GM18519 (cell line): ENCODE results near the gene WHRN.

ENCODE experiments used
- ATAC-seq: cut with Tn5 transposase; IDR thresholded peaks from one replicate; pipeline ENCODE4 v1.9.1; 2021; ENCODE audit warnings: mild to moderate bottlenecking, moderate library complexity; ENCODE audit not compliant: unreplicated experiment, low FRiP score

The WHRN gene

DNA sequence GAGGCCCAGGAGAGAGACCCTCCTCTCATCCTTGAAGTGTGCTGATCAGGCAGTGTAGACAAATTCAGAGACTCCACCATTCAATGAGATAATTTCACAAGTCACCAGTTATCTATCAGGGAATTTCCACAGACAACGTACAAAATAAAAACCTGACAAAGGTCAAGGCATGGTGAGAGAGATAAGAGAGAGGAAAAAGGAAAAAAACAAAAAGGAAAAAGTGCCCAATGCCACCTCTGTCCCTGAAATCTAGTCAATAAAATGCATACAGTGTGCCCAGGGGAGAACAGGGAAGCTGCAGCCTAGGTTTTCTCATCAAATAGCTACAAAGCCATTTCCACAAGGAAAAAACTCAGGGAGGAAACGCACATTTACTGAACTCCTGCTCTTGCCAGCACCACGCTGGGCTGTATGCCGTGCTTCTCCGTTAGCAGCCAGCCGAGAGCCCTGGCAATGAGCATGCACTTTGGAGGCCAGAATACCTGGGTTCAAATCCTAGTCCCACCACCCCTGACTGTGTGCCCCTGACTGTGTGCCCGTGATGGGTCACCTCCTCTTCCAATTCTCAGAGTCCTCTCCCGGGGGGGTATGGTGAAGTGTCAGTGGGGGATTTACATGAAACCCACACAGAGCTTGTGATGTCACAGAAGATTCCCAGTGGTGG, 11.6 kb downstream of the WHRN start:
- no peak for ATAC-seq

DNA sequence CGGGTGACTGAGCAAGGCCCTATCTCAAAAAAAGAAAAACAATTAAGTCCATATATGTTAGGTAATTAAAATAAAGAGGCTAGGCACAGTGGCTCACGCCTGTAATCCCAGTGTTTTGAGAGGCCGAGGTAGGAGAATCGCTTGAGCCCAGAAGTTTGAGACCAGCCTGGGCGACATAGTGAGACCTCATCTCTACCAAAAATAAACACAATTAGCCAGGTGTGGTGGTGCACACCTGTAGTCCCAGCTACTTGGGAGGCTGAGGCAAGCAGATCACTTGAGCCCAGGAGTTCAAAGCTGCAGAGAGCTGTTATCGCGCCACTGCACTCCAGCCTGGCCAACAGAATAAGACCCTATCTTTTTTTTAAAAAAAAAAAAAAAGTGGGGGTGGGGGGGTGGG, 12.3 kb downstream of the WHRN start:
- ATAC-seq: no peak

DNA sequence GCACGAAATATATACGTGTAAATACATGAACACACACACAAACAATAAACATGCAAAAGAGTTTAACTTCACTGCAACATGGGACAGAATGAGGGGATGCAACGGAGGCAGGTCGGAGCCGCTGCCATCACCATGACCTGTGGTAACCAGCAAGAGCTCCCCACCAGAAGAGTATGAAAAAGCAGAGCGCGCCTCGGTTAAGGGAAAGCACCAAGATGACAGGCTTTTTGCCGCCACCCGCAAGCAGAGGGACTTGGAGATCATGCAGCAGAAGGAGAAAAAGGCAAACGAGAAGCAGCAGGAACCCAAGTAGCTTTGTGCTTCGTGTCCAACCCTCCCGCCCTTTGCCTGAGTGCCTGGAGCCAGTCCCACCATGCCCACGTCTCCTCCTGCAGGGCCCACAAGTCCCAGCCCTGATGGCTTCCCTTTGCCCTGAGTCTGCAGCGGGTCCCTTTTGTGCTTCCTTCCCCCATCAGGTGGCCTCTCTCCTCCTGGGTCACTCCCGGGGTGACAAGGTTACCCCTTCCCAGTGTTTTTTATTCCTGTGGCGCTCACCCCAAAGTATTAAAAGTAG, 13.8 kb downstream of the WHRN start:
- ATAC-seq: no peak

GRCh38 chr9:114489928-114490327, 15.3 kb downstream of the WHRN start:
- no peak for ATAC-seq

DNA sequence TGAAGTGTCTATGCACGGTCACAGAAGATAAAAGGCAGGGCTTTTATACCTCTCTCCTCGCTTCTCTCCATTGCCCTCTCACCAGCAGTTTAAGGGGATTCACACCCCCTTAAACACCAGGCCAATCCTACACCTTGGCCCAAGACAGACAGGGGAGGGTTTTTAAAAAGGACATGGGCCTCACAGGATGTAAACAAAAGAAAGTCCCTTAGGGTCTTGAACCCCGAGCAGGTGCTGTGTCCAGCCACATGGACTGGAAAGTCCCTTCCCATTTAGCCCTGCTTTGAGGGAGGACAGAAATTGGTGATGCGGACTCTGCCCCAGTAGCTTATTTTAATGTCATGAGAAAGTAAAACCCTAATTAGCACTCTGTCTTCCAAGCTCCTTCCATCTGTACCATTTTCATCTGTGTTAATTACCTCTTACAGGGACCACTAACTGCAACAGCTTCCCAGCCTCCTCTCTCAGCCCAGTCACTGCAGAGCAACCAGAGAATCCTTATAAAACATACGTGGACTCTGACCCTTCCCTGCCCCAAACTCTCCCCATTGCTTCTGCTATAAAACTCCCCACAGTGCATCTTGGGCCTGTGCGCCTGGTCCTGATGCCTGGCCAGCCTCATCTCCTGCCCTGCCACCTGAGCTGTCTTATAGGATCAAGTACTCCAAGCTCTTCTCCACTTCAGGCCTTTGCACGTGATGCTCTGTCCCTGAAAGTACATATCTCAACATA, 16.7 kb downstream of the WHRN start:
- no peak for ATAC-seq

GRCh38 chr9:114487607-114488300, 17.5 kb downstream of the WHRN start:
- peak; percentile 44 for ATAC-seq

DNA sequence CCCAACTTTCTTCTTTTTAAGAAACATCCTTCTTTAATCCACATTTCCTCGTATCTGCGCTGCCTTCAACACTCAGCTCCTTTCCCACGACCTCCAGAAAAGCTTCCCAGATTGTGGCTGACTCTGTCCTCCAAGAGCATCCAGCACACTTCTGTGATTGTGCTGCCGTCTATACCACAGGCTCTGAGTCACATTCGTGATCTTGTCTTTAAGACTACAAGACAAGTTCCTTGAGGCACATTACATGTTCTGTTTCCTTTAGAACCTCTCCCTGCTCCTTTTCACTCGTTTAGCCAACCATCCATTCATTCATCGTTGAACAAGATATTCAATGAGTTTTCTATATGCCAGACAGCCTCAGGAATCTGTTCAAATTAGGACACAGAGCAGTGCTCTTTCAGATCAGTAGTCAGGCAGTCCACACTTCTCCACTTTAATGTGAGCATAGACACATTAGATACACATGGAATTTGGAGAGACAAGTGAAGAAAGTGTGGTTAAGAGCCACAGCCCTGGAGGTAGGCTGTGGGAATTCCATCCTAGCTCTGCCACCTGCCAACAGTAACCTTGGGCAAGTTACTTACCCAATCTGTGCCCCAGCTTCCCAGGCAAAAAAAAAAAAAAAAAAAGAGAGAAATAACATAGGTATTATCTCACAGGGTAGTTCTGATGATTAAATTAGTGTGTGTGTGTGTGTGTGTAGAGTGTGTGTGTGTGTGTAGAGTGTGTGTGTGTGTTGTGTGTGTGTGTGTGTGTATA, 18.9 kb downstream of the WHRN start:
- no peak for ATAC-seq

GRCh38 chr9:114484854-114485443, 20.3 kb downstream of the WHRN start:
- ATAC-seq: no peak

DNA sequence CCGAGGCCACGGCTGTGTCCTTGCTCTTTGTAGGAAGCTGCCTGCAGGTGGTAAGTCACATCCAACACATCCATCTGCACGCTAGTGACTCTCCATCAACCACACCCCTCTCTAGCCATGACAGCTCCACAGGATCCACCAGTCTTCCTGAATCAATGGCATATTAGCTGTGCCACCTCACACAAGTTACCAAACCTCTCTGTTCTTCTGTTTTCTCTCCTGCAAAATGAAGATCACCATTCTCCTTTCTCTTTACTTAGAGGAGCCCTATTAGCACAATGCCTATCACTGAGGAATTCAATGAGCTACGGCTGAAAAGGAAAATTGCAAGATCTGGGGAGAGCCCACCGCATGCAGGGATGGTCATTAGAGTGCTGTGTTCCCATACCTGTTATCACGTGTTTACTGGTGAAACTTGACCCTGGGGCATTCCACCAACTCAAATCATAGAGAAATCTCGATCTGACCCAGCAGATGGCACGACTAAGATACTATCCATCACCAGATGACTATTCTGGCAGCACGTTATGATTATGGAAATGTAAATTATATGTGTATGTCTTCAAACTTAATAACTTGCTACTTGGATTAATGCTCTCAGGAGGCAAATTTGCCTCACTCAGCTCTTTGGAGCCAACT, 20.9 kb downstream of the WHRN start:
- ATAC-seq: no peak

- no peak for ATAC-seq
Observed at GRCh38 chr9:114483499-114483898, 21.8 kb downstream of the WHRN start.

GRCh38 chr9:114482593-114482992, 22.7 kb downstream of the WHRN start:
- no peak for ATAC-seq

DNA sequence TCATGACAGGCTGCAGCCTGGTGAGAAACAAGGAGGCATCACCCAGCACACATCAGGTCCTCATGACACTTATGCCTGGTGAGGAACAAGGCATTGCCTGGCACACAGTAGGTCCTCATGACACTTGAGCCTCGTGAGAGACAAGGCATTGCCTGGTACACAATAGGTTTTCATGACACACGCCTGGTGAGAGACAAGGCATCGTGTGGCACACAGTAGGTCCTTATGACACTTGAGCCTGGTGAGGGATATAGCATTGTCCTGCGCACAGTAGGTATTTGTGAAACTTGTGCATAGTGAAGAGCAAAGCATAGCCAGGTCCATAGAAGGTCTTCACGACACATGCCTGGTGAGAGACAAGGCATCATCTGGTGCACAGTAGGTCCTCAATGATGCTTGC, 23.5 kb downstream of the WHRN start:
- no peak for ATAC-seq

DNA sequence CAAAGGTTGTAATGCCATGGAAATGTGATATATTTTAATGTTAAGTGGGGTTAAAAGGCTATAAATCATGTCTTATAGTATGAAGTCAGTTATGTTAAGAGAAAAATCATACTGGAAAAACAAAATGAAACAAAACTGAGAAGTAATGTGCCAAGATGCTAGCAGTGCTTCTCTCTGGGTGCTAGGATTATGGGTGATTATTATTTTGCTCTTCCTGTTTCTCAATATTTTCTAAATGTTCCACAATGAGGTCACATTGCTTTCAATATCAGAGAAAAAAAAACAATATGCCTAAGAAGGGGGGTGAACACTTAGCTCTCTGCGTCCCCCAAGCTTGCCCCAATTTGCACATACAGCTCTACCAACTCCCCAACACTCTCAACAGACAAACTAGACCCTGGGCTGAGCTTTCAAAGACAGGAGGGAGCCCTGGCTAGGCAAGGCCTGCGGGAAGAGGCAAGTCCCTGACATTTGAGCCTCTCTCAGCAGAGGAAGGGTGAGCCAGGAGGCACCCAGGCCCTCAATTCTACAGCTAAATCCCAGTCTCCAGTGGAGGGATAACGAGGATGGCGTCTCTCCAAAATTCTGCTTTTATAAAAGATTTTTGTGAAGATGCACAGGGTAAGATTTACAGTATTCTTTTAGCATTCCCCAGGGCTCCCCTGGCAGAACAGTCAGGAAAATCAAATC, 24.4 kb downstream of the WHRN start:
- no peak for ATAC-seq

DNA sequence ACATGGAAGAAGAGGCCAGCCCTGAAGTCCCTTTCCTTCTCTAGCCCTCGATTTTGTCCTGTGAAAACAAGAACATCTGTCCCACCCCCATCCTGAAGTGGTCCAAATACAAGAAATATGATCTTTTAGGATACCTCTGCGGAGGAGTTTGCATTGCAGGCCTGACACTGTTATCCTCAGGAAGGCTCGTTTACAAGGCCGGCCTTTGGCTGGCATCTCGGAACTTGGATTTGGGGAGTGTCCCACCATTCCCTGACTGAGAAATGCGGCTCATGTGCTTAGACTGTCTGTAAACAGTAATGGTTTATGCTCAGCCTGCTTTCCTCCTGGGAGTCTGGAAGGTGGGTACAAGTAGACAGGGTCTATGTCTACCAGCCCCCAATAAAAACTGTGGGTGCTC, 26.4 kb downstream of the WHRN start:
- no peak for ATAC-seq

DNA sequence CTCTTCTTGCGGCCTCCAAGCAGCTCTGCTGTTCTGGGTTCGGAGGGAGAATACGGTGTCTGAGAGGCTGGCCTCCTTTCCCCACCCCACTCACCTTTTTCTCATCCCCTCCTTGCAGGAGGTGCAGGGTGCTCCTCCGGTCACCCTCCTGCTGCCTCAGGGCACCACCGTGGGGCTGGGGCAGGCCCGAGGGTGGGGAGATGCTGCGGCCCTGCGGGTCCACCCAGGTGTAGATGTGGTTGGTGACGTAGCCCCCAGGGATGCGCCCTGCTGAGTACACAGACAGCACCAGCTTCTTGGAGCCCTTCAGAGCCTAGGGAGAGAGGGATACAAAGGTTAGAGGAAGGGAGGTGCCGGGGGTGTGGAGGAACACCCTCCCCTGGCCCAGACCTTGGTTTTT, 26.8 kb downstream of the WHRN start:
- ATAC-seq: no peak

DNA sequence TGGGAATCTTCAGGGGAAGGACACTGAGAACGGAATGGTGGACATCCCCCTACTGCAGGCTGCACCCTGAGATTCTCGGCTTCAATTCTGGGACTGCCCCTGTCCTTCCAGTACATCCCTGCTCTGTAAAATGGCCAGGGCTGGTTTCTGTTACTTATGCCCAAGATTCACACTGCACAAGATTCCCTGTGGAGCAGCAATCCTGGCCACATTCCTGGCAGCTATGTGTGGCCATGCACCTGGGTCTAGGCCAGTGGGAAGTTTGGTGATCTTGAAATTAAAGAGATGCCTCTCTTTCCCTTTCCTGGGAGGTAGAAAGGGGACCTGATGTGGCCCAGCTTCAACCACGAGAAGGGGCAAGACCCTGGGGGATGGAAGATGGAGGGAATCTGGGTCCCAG, 27.6 kb downstream of the WHRN start:
- ATAC-seq: no peak

DNA sequence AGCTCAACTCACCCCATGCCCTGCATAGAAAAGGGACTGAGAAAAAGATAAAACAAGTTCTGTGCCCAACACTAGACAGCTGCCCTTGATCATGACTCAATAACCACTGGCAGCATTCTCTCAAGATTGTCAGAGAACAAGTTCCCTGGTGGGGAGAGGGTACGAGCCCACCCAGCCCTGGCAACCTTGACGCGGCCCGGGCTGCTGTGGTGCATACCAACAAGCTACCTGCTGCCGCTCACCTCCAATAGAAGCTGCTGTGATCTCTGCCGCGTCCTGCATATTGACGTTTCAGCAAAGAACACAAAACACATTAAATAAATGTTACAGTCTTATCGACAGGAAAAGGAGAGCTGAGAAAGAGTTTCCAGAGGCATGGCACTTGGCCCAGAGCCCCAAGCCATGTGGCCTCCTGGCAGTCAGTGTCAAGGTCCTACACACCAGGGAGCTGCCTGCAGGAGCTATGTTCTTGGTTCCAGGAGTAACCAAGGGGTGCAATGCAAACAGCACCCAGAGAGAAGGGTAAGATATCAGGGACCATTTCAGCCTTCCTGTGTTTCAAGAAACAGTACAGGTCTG, 28.3 kb downstream of the WHRN start:
- ATAC-seq: no peak

DNA sequence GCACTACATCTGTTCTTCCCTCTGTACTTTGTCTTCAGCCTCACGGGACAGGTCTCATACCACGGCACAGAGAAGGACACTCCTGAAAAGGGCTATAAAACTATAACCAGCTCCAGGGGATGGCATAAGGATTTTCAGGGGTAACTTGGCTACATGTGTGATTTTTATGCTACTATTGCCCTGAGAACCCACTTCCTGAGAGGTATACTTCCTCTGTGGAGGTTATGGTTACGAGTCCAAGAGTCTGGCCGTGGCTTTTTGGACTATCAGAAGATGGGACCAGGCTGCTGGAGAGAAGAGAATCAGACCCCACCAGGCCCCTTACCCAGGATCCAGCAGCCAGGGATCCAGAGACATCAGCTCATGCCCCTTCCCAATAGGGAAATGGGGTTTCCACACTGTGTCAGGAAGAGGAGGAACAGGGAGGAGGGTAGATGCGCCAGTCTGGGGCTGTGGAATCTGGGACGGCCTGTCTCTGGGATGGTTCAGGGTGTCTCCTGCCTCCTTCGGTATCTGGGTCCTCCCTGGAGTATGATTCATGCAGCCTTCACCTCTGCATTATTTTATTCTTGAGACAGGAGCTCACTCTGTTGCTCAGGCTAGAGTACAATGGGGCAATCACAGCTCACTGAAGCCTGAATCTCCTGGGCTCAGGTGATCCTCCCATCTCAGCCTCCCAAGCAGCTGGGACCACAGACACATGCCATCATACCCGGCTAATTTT, 29.7 kb downstream of the WHRN start:
- ATAC-seq: no peak
